Left ventricle myocardium inferior (tissue), 1 donor: ENCODE measurements around the gene KIF4B. TPM values are rescaled to one million over a fixed set of nuclear protein-coding genes. Genes with fewer than 3 reads are reported as not detected.

Experiments used
- DNase-seq: peaks from one replicate; pipeline ENCODE4 v3.0.0-alpha.2; 2020
- H3K27ac ChIP-seq: fragments of 200-600 bp; replicated peaks from 2 replicates; pipeline ENCODE4 v1.8.0; 2021
- H3K27me3 ChIP-seq: fragments of 200-600 bp; 2 replicates; pipeline ENCODE4 v1.8.0; 2021; ENCODE audit warnings: low read depth
- H3K36me3 ChIP-seq: fragments of 200-600 bp; 2 replicates; pipeline ENCODE4 v1.8.0; 2021
- H3K4me1 ChIP-seq: fragments of 200-600 bp; 2 replicates; pipeline ENCODE4 v1.8.0; 2021
- H3K4me3 ChIP-seq: fragments of 200-600 bp; 2 replicates; pipeline ENCODE4 v1.8.0; 2021; ENCODE audit warnings: mild to moderate bottlenecking, moderate library complexity
- H3K9me3 ChIP-seq: fragments of 200-600 bp; replicated peaks from 2 replicates; pipeline ENCODE4 v1.8.0; 2021
- CTCF ChIP-seq: fragments of 200-600 bp; IDR thresholded peaks from 2 replicates; pipeline ENCODE4 v1.8.0; 2021; ENCODE audit warnings: antibody characterized with exemption, mild to moderate bottlenecking, borderline replicate concordance
- intact Hi-C: fragments of 100-400 bp; cut with micrococcal nuclease; formaldehyde crosslinking; loops from one replicate; pipeline ENCODE4 v1.11.0; 2022
- total RNA-seq: library from RNA; stranded (reverse); fragmentation: NEBNext Ultra II Directional; extraction: Animal tissue kit (Norgen Biotek cat#: 25700); gene quantifications from one replicate; pipeline ENCODE4 v1.2.1, GENCODE V29; 2021
- donor health status: DM: no; HTN: yes; CAD: no; lungs with severe emphysema.

The KIF4B gene
- total RNA-seq, 1 donor from 2014 or later, result not detected

GRCh38 chr5:155008669-155009068 lies 4.9 kb upstream of the KIF4B start:
- Histone ChIP-seq H3K27me3 (no peaks in the 10 kb centered on the region), H3K9me3 (no peaks in the 10 kb centered on the region), H3K36me3 (no peaks in the 10 kb centered on the region), H3K4me3 (no peak overlapping the region), H3K27ac (no peak overlapping the region), H3K4me1 (no peaks in the 10 kb centered on the region)
- DNase-seq, result no peak
- no peak for TF ChIP-seq CTCF
- intact Hi-C loops, result no loop called here

GRCh38 chr5:155010881-155011280 lies 2.7 kb upstream of the KIF4B start:
- no peak for DNase-seq
- Histone ChIP-seq H3K9me3 (no peaks in the 10 kb centered on the region), H3K4me3 (no peak overlapping the region), H3K27me3 (no peaks in the 10 kb centered on the region), H3K27ac (no peak overlapping the region), H3K36me3 (no peaks in the 10 kb centered on the region), H3K4me1 (no peaks in the 10 kb centered on the region)
- no peak for TF ChIP-seq CTCF
- intact Hi-C loops, result no loop called here

- no peaks in the 10 kb centered on the region for H3K4me1 ChIP-seq
- intact Hi-C loops, result no loop called here
- DNase-seq, result no peak
- H3K9me3 ChIP-seq, result no peaks in the 10 kb centered on the region
- H3K27ac ChIP-seq, result no peak overlapping the region
- no peaks in the 10 kb centered on the region for H3K27me3 ChIP-seq
- H3K36me3 ChIP-seq, result no peaks in the 10 kb centered on the region
- no peak overlapping the region for H3K4me3 ChIP-seq
- TF ChIP-seq CTCF, result no peak
Measured at GRCh38 chr5:155015239-155015638, 1.7 kb downstream of the KIF4B start.

- no peak for TF ChIP-seq CTCF
- H3K9me3 ChIP-seq, result no peaks in the 10 kb centered on the region
- no peak for DNase-seq
- intact Hi-C loops, result no loop called here
- H3K4me1 ChIP-seq, result no peaks in the 10 kb centered on the region
- no peak overlapping the region for H3K4me3 ChIP-seq
- H3K27ac ChIP-seq, result no peak overlapping the region
- H3K27me3 ChIP-seq, result no peaks in the 10 kb centered on the region
- H3K36me3 ChIP-seq, result no peaks in the 10 kb centered on the region
Measured at GRCh38 chr5:155017610-155018009, 4.1 kb downstream of the KIF4B start.

GRCh38 chr5:155019601-155020226 lies 6.2 kb downstream of the KIF4B start:
- Histone ChIP-seq H3K9me3 (no peaks in the 10 kb centered on the region), H3K27me3 (no peaks in the 10 kb centered on the region), H3K4me3 (no peak overlapping the region), H3K4me1 (no peaks in the 10 kb centered on the region), H3K27ac (no peak overlapping the region), H3K36me3 (no peaks in the 10 kb centered on the region)
- intact Hi-C loops, result no loop called here
- no peak for TF ChIP-seq CTCF
- DNase-seq, result no peak
